Femur (tissue), 1 donor: ENCODE measurements around the gene PCBP3.
"Not testable (repeated sequence)": the region's sequence is repeated elsewhere in the genome, so short reads cannot be mapped to it uniquely, and the experiment has no call there.

Experiments used
- DNase-seq: peaks from one replicate; pipeline ENCODE4 v3.0.0-alpha.2; 2017

The PCBP3 gene

GRCh38 chr21:45792682-45793383, 149.3 kb downstream of the PCBP3 start:
- DNase-seq: no peak

- DNase-seq: no peak
Measured at GRCh38 chr21:45794027-45794426, 150.5 kb downstream of the PCBP3 start.

- no peak for DNase-seq
Measured at GRCh38 chr21:45796003-45796402, 152.5 kb downstream of the PCBP3 start.

GRCh38 chr21:45797338-45797737, 153.8 kb downstream of the PCBP3 start:
- DNase-seq: no peak

- DNase-seq: no peak
Measured at GRCh38 chr21:45799765-45800338, 156.3 kb downstream of the PCBP3 start.

- no peak for DNase-seq
Measured at GRCh38 chr21:45800339-45801080, 157.0 kb downstream of the PCBP3 start.

GRCh38 chr21:45801129-45801964, 157.8 kb downstream of the PCBP3 start:
- DNase-seq: no peak

- DNase-seq: no peak
Measured at GRCh38 chr21:45801989-45802388, 158.5 kb downstream of the PCBP3 start.

GRCh38 chr21:45802425-45802824, 158.9 kb downstream of the PCBP3 start:
- DNase-seq: no peak

GRCh38 chr21:45802956-45803617, 159.6 kb downstream of the PCBP3 start:
- no peak for DNase-seq

- DNase-seq: no peak
Measured at GRCh38 chr21:45803618-45804340, 160.3 kb downstream of the PCBP3 start.

- DNase-seq: no peak
Measured at GRCh38 chr21:45804809-45805313, 161.3 kb downstream of the PCBP3 start.

GRCh38 chr21:45805321-45805720, 161.8 kb downstream of the PCBP3 start:
- DNase-seq: no peak

GRCh38 chr21:45806042-45806441, 162.5 kb downstream of the PCBP3 start:
- DNase-seq: no peak

- DNase-seq: not testable (repeated sequence)
Measured at GRCh38 chr21:45808663-45809062, 165.1 kb downstream of the PCBP3 start.

- DNase-seq: no peak
Measured at GRCh38 chr21:45809421-45809820, 165.9 kb downstream of the PCBP3 start.

- DNase-seq: no peak
Measured at GRCh38 chr21:45811136-45811535, 167.6 kb downstream of the PCBP3 start.

GRCh38 chr21:45814210-45814940, 170.8 kb downstream of the PCBP3 start:
- not testable (repeated sequence) for DNase-seq

GRCh38 chr21:45815781-45816180, 172.3 kb downstream of the PCBP3 start:
- not testable (repeated sequence) for DNase-seq

GRCh38 chr21:45816794-45817193, 173.3 kb downstream of the PCBP3 start:
- DNase-seq: no peak

GRCh38 chr21:45817345-45817744, 173.8 kb downstream of the PCBP3 start:
- DNase-seq: no peak
